Caki2 (cell line): Measurements from ENCODE around the gene LCN6. TPM values are rescaled to one million over a fixed set of nuclear protein-coding genes. Genes with fewer than 3 reads are reported as not detected.
A peak's percentile ranks its signal among the peaks of the same experiment; 100 is the strongest.
"Not testable (repeated sequence)": the region's sequence is repeated elsewhere in the genome, so short reads cannot be mapped to it uniquely, and the experiment has no call there.

Experiments
- DNase-seq: peaks from one replicate; pipeline ENCODE4 v3.0.0-alpha.2; 2015; ENCODE audit warnings: low read depth
- in situ Hi-C: cut with HindIII; loops from 2 replicates; pipeline ENCODE4 v1.10.0; 2016; ENCODE audit warnings: low sequenced_read_pairs, low pct_unique_long_range_greater_than_20kb, mixed read lengths
- total RNA-seq: library from RNA; depleted of rRNA; stranded (reverse); fragments of >200 nt; shearing (Covaris generic); gene quantifications from 2 replicates; pipeline ENCODE4 v1.2.3, GENCODE V29; 2014; ENCODE audit warnings: low replicate concordance

The LCN6 gene
- total RNA-seq, 1 experiment from 2014 or later, result not detected

GRCh38 chr9:136705564-136705963 lies 42.8 kb downstream of the LCN6 start:
- in situ Hi-C loops, result no loop called here
- DNase-seq, result no peak

- DNase-seq, in situ Hi-C loops: not testable (repeated sequence)
Observed at GRCh38 chr9:136704741-136705140, 43.6 kb downstream of the LCN6 start.

GRCh38 chr9:136703276-136703860 lies 45.0 kb downstream of the LCN6 start:
- in situ Hi-C loops, result no loop called here
- no peak for DNase-seq

- no peak for DNase-seq
- in situ Hi-C loops, result no loop called here
Observed at GRCh38 chr9:136701668-136702053, 46.7 kb downstream of the LCN6 start.

GRCh38 chr9:136700959-136701667 lies 47.2 kb downstream of the LCN6 start:
- in situ Hi-C loops, result no loop called here
- peak; percentile 72 for DNase-seq

- no peak for DNase-seq
- in situ Hi-C loops, result no loop called here
Observed at GRCh38 chr9:136700304-136700703, 48.0 kb downstream of the LCN6 start.

GRCh38 chr9:136698635-136699246 lies 49.6 kb downstream of the LCN6 start:
- in situ Hi-C loops, result no loop called here

GRCh38 chr9:136697821-136698526 lies 50.4 kb downstream of the LCN6 start:
- DNase-seq, result peak; percentile 85
- in situ Hi-C loops, result no loop called here

More at GRCh38 chr9:136698635-136699246, 49.6 kb downstream of the LCN6 start:
- no peak for DNase-seq

- peak; percentile 75 for DNase-seq
- in situ Hi-C loops, result no loop called here
Observed at GRCh38 chr9:136697146-136697820, 51.0 kb downstream of the LCN6 start.

GRCh38 chr9:136696502-136696901 lies 51.8 kb downstream of the LCN6 start:
- no peak for DNase-seq
- in situ Hi-C loops, result no loop called here

GRCh38 chr9:136695955-136696354 lies 52.4 kb downstream of the LCN6 start:
- DNase-seq, result no peak
- in situ Hi-C loops, result no loop called here

- in situ Hi-C loops, result no loop called here
- peak; percentile 85 for DNase-seq
Observed at GRCh38 chr9:136695435-136695895, 52.9 kb downstream of the LCN6 start.

GRCh38 chr9:136694872-136695247 lies 53.5 kb downstream of the LCN6 start:
- in situ Hi-C loops, result no loop called here
- DNase-seq, result no peak

GRCh38 chr9:136694163-136694871 lies 54.0 kb downstream of the LCN6 start:
- DNase-seq, result no peak
- in situ Hi-C loops, result no loop called here
